RPMI8226 (cell line): ENCODE results near the gene GSTA3.
"Not testable (repeated sequence)": the region's sequence is repeated elsewhere in the genome, so short reads cannot be mapped to it uniquely, and the experiment has no call there.

ENCODE experiments used
- DNase-seq: peaks from one replicate; pipeline ENCODE4 v3.0.0-alpha.2; 2015

GSTA3 gene

GRCh38 chr6:52909531-52909930 is at the start of gene GSTA3:
Gene GSTA3, minus strand, starts transcription at chr6:52909698. Its CDS starts 3,864 bp downstream, at chr6:52905834.
- DNase-seq = no peak

DNA sequence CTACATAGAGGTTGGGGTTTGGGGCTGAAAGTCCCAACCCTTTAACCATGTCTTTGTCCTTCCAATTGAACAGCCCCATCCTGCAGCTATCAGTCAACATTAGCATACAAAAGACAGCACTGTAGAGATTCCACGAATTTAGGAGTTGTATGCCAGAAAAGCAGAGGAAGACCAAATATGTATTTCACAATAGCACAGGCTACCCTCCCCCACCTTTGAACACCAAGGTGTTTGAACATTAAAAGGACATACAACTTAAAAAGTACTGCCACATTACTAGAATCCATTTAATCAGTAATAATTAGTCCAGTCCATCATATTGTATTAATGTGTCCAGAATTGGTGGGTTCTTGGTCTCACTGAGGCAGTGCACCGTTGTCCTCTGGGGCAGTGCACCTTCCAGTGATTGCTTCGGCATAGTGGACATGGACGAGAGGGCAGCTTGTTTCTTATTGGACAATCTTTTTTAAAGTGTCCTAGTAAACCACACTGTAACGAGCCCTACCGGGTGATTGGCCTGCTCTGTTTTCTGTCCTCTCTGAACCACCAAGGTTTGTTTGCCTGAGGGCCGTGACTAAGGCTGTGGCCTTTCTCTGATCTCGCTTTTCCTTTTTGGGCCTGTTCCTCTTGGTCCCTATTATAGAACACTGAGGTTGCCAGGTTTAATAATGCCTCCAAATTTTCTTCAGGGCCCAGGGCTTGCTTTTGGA is 49.2 kb upstream of the GSTA3 start:
- DNase-seq = no peak

- DNase-seq = no peak
These were observed 46.4 kb upstream of the GSTA3 start for GRCh38 chr6:52955871-52956270.

- no peak for DNase-seq
These were observed 44.7 kb upstream of the GSTA3 start for GRCh38 chr6:52953911-52954839.

GRCh38 chr6:52946306-52946705 is 36.8 kb upstream of the GSTA3 start:
- DNase-seq = no peak

GRCh38 chr6:52942821-52943220 is 33.3 kb upstream of the GSTA3 start:
- not testable (repeated sequence) for DNase-seq

DNA sequence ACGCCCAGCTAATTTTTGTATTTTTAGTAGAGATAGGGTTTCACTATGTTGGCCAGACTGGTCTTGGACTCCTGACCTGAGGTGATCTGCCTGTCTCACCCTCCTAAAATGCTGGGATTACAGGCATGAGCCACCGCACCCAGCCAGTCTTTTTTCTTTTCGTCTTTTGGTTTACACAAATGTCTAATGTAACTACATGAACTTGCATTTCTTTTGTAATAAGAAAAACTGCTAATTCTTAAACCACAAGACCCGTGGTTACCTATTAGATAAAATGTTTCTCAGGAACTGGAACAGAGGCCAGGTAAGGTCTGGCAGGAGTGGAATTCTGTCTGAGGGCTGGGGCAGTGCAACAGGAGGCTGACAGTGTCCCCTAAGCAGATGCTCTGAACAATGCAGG is 32.7 kb upstream of the GSTA3 start:
- no peak for DNase-seq

DNA sequence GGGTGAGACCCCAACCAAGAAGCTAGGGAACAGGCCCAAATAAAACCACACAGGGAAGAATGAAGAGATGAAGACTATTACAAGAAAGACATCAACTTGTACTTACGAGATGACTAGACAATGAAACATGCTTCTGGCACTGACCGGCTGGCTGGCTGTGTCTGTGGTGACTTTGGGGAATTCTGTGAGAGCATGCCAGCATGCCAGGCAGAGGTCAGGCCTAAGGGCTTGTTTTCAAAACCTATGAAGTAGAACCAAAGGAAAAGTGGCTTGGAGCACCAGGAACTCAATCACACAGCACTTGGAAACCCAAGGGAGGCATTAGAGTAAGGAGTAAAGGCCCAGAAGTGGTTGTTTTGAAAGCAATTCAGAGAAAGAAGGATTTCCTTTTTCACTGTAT is 28.4 kb upstream of the GSTA3 start:
- DNase-seq = no peak

DNA sequence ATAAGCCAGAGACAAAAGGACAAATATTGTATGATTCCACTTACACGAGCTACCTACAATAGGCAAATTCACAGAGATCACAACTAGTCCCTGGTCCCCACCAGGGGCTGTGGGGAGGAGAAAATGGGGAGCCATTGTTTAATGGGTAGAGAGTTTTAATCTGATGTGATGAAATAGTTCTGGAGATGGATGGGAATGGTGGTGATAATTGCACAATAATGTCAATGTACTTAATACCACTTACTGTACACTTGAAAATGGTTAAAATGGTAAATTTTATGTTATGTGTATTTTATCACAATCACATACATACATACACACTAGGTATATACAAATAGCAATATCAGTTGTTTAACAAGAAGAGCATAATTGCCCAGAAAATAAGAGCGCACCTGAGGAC is 24.3 kb upstream of the GSTA3 start:
- no peak for DNase-seq

DNA sequence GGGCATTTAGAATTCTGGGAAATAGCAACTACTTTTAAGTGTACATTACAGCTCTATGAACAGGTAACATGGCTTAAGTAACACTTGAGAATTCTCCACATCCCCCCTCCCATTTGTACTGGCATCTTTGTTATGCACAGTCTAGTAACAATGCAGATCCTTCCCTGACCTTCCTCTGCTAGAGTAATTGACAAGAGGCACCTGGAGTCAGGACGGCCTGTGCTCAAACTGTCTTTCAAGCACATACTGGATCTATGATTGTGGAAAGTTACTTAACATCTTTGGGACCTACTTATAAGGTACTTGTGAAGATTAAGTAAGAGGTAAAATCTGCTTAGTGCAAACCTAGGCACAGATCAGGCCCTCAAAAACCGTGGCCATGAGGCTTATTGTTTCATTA is 21.9 kb upstream of the GSTA3 start:
- no peak for DNase-seq

DNA sequence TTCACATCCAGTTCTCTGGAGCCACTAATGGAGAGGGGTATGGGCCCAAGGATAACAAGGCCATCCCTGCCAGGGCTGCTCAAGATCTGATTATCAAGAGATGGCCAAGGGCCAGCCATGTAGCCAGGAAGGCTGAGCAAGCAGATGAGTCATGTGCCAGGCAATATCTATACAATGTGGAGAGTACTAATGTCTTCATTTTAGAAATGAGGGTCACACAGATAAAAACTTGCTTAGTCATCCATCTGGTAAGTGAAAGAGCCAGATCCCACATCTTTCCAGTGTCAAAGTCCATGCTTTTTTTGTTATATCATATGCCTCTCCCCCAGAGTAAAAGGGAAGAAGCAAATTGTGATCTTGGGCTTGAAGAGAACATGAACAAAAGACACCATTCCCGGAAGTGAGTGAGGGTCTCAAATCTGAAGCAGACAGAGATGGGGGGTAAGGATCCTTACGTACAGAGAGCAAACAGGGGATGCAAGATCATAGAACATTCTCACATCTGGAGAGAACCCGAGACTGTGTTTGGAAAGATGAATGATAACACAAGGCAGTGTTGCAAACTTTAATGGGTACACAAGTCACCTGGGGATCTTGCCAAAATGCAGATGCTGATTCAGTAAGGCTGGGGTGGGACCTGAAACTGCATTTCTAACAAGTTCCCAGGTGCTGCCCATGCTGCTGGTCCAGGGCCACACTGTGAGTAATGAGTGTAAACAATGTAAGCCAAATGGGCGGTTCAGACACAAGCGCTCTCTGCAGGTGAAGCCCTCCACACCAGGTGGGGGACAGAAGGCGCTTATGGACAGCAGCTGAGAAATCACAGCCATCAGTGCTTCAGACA is 20.0 kb upstream of the GSTA3 start:
- DNase-seq = peak; percentile 96

GRCh38 chr6:52927451-52927850 is 18.0 kb upstream of the GSTA3 start:
- no peak for DNase-seq

- no peak for DNase-seq
These were observed 16.7 kb upstream of the GSTA3 start for GRCh38 chr6:52925919-52926792.

DNA sequence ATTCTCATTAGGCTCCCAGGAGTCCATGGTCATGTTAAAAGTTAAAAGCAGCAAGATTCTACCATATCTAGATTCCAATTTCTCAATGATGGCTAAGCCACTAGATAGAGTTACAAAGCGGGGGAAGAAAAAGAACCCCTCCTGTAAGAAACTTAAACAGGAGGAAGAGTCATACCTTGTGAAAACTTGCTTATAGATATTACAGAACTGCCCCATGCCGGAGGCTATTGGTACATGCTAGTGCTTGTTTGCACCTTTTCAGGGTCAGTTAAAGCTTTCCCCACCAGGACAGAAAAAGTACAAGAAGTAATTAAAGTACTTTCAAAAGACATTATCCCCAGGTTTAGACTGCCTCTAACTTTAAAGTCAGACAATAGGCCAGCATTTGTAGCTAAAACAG is 15.5 kb upstream of the GSTA3 start:
- DNase-seq = no peak

- not testable (repeated sequence) for DNase-seq
These were observed 14.2 kb upstream of the GSTA3 start for GRCh38 chr6:52923689-52924088.

DNA sequence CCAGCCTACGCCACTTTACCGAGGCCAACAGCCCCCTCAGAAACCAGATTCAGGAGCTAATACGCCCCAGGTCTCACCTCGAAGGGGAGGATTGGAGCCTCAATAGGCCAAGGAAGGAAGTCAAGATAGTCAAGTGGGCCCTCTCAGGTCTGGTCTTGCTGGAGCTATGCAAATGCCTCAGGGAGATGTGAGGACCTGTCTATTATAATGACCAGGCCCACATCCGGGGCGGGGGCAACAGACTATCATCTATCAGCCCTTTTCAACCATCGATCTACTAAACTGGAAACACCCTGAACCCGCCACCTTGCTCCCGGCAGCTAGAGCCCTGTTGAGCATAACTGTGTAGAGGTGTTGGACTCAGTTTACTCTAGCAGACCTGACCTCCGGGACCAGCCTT is 12.7 kb upstream of the GSTA3 start:
- DNase-seq = no peak

- DNase-seq = no peak
These were observed 12.2 kb upstream of the GSTA3 start for GRCh38 chr6:52921743-52922142.

DNA sequence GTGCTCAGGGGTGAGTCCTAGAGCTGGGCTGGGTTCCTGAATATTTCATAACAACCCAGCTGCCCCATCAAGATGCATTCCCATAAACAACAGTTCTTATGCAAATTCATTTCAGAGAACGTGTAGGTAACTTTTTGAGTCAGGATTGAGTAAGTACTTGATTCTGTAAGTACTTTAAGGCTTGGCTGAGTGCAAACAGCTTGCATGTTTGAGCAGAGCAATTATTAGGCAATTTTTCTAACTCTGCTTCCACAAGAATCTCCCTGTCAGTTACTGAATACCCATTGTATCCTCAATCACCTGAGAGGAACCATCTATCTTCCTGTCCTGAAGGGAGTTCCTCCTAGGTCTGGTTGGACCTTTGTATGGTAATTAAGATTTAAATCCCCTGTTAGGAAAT is 10.0 kb upstream of the GSTA3 start:
- not testable (repeated sequence) for DNase-seq

GRCh38 chr6:52918771-52919170 is 9.3 kb upstream of the GSTA3 start:
- DNase-seq = not testable (repeated sequence)

- DNase-seq = not testable (repeated sequence)
These were observed 8.7 kb upstream of the GSTA3 start for GRCh38 chr6:52918027-52918686.

DNA sequence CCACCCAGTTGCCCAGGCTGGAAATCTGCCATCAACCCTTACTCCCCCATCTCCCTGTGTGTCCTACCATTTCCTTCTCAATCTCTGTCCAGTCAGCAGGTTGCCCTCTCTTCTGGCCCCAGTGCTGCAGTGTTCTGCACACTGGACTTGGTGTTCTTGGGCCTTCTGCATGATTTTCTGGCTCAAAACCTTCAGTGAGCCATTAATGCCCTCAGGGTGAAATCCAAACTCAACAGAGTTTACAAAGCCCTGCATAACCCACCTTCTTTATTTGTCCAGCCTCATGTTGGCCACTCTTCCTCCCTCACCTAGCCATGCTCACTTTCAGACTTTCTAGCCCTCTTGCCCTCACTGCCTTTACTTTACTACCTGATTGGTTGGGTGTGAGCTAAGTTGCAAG is 5.0 kb upstream of the GSTA3 start:
- no peak for DNase-seq

GRCh38 chr6:52910091-52910490 is 593 bp upstream of the GSTA3 start:
- no peak for DNase-seq
